ENCODE results near the gene HINFP. TPM values are rescaled to one million over a fixed set of nuclear protein-coding genes. Genes with fewer than 3 reads are reported as not detected.
A peak's percentile ranks its signal among the peaks of the same experiment; 100 is the strongest.

HINFP gene
- total and polyA plus RNA-seq, 9 of the 15 experiments (the other 6 are each of a cell fraction or from before 2014, with no cell fraction given): 13.8 to 34.1 (median 22.5) TPM

- TF ChIP-seq TSHZ1 (CRISPR knock-in tag; IDR thresholded peaks at IDR 0.05) (no peak), ZNF76 (CRISPR knock-in tag; IDR thresholded peaks at IDR 0.05; ENCODE audit: borderline replicate concordance) (no peak), MTA2 (IDR thresholded peaks at IDR 0.05; ENCODE audit: low read depth) (peak; percentile 90), GABPA (tag; conservative IDR thresholded peaks at IDR 0.05; ENCODE audit: low read depth) (no peak), MNT (conservative IDR thresholded peaks at IDR 0.05) (no peak; a peak in 2 of 4 replicates), NR2F6 (CRISPR knock-in tag; IDR thresholded peaks at IDR 0.05) (no peak), CBFA2T3 (IDR thresholded peaks at IDR 0.05) (peak; percentile 97), HMGN3 (IDR thresholded peaks at IDR 0.05; ENCODE audit: borderline replicate concordance, extremely low read depth, insufficient read length, low read depth, low read length) (peak; percentile 93), ZNF766 (CRISPR knock-in tag; conservative IDR thresholded peaks at IDR 0.05) (0 out of 2 replicates have a peak, but pooled peaks have one; percentile 43), ZNF197 (CRISPR knock-in tag; IDR thresholded peaks at IDR 0.05; ENCODE audit: low read depth) (no peak), ZNF12 (CRISPR knock-in tag; IDR thresholded peaks at IDR 0.05) (no peak), PURB (CRISPR knock-in tag; IDR thresholded peaks at IDR 0.05; ENCODE audit: low read depth) (no peak), HINFP (tag; conservative IDR thresholded peaks at IDR 0.05; ENCODE audit: low read depth) (no peak), SPI1 (IDR thresholded peaks at IDR 0.05; ENCODE audit: borderline replicate concordance, low read depth, low read length) (no peak), TRIM24 (IDR thresholded peaks at IDR 0.05) (peak; percentile 64 to 68; a peak in 3 of 4 replicates), ARNT (IDR thresholded peaks at IDR 0.05) (0 out of 4 replicates have a peak, but pooled peaks of 1 of the 2 experiments have one; percentile 26), CBX5 (IDR thresholded peaks at IDR 0.05; ENCODE audit: borderline replicate concordance, low read depth) (no peak), NFE2 (IDR thresholded peaks at IDR 0.05; ENCODE audit: low read depth) (peak; percentile 48), PPARD (CRISPR knock-in tag; IDR thresholded peaks at IDR 0.05) (no peak), NCOA2 (IDR thresholded peaks at IDR 0.05; ENCODE audit: partially characterized antibody in 2 of 2) (no peak), SETDB1 (IDR thresholded peaks at IDR 0.05; ENCODE audit: low read length) (no peak), TCF7 (IDR thresholded peaks at IDR 0.05; ENCODE audit: borderline replicate concordance) (no peak), NBN (IDR thresholded peaks at IDR 0.05; ENCODE audit: low read depth) (peak; percentile 60; the same call in 1 of the 2 replicates)
Measured at GRCh38 chr11:119085437-119085847, 35.9 kb upstream of the HINFP start (continued).
